Measurements from ENCODE around the gene CHIT1. TPM values are rescaled to one million over a fixed set of nuclear protein-coding genes. Genes with fewer than 3 reads are reported as not detected.

CHIT1 gene
- total and polyA plus RNA-seq, 2 of the 13 experiments (the other 11 are each of a cell fraction or from before 2014, with no cell fraction given), result not detected

DNA sequence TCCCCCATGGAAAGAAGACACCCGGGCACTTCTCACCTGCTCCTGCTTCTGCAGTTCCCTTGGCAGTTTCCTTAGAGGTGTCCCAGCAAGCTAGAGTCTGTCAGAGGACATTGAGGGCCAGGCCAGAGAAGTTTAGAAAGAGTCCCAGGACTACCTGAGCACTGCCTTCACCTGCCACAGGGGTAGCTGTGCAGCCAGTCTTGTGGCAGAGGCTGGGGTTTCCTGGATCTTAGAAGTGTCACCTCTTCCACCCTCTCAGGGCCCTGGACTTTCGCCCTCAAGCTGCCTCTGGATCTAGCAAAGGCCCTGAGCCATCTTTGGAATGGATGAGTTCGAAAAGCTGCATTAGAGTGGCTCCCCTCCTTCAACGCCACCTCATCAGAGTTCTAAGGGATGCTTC lies 41.0 kb upstream of the CHIT1 start (continued):
- TF ChIP-seq PAXIP1 (CRISPR knock-in tag; conservative IDR thresholded peaks at IDR 0.05), result no peak
- no peak for TF ChIP-seq ZNF30 (CRISPR knock-in tag; IDR thresholded peaks at IDR 0.05)
- TF ChIP-seq PHB2 (IDR thresholded peaks at IDR 0.05; ENCODE audit: partially characterized antibody), result no peak
- TF ChIP-seq CHCHD3 (CRISPR knock-in tag; IDR thresholded peaks at IDR 0.05), result no peak
- no peak for TF ChIP-seq ZFYVE20 (CRISPR knock-in tag; IDR thresholded peaks at IDR 0.05; ENCODE audit: borderline replicate concordance, low read depth)

- TF ChIP-seq KAT7 (CRISPR knock-in tag; IDR thresholded peaks at IDR 0.05; ENCODE audit: borderline replicate concordance), result no peak
- no peak for TF ChIP-seq HOXA7 (CRISPR knock-in tag; IDR thresholded peaks at IDR 0.05)
- TF ChIP-seq TRIM24 (CRISPR knock-in tag; IDR thresholded peaks at IDR 0.05), result no peak
- no peak for TF ChIP-seq ZNF891 (CRISPR knock-in tag; IDR thresholded peaks at IDR 0.05)
- no peak for TF ChIP-seq RBAK (CRISPR knock-in tag; IDR thresholded peaks at IDR 0.05)
- no peak for TF ChIP-seq FIP1L1 (IDR thresholded peaks at IDR 0.05; ENCODE audit: borderline replicate concordance, insufficient read depth, low read depth, low read length)
- no peak for TF ChIP-seq ZNF225 (CRISPR knock-in tag; IDR thresholded peaks at IDR 0.05)
- no peak for TF ChIP-seq ZSCAN12 (CRISPR knock-in tag; IDR thresholded peaks at IDR 0.05)
- no peak for TF ChIP-seq ZBTB4 (CRISPR knock-in tag; IDR thresholded peaks at IDR 0.05; ENCODE audit: borderline replicate concordance)
- no peak for TF ChIP-seq ZNF792 (CRISPR knock-in tag; IDR thresholded peaks at IDR 0.05)
- DNase-seq (ENCODE audit: low spot score), result no peak
- BruUV-seq (replicated peaks), result no TSS peak
- no peak overlapping the region for H3K4me2 ChIP-seq (ENCODE audit: low read depth, low read length)
- intact Hi-C loops (cut with micrococcal nuclease; ENCODE audit: unreplicated experiment) (loop anchor here (2.0 to 5.0 kb wide), 3 partner anchors 151 to 231 kb away; no protein-coding TSS in a partner anchor), in situ Hi-C loops (cut with HindIII; ENCODE audit: extremely low pct_ligation_motif_present, low pct_unique_long_range_greater_than_20kb) (loop anchor here (5.0 to 10.0 kb wide), 4 partner anchors 47 to 232 kb away; no protein-coding TSS in a partner anchor)
- H3K27me3 ChIP-seq (ENCODE audit: control insufficient read depth in 1 of 2, insufficient read depth in 2 of 2, low read length in 2 of 2), result peaks cover 1 to 12% of the 10 kb centered on the region in 2 experiments; a peak in 3 of 5 replicates
- no peaks in the 10 kb centered on the region for H3K36me3 ChIP-seq (replicated peaks in 1 of 2; ENCODE audit: control insufficient read depth in 1 of 2, insufficient read depth in 2 of 2, low read length in 2 of 2)
- no peak overlapping the region for H2AFZ ChIP-seq (ENCODE audit: low read length)
- H4K20me1 ChIP-seq (ENCODE audit: insufficient read depth, low read length), result 0 out of 2 replicates have a peak, but pooled peaks cover 2% of the 10 kb centered on the region
- no peak for FAIRE-seq
- ChIA-PET CTCF (ENCODE audit: low intra/inter-chr PET ratio, low total read pairs) (interaction anchor here (1.0 to 1.4 kb wide), 3 partner anchors 70 to 152 kb away, joined by 3 to 9 read pairs (median 4); no protein-coding TSS in a partner anchor), POLR2A (interaction anchor here (0.9 to 1.0 kb wide), 2 partner anchors 35 to 37 kb away, joined by 3 to 4 read pairs; partner anchors contain the start of gene BTG2)
- WGBS (ENCODE audit: low lambda C conversion rate), result 0% methylated on average over 2 of the region's 5 CpGs
- no peak overlapping the region for H3K9ac ChIP-seq (ENCODE audit: insufficient read depth, low read depth, low read length)
- no peaks in the 10 kb centered on the region for H3K79me2 ChIP-seq (ENCODE audit: insufficient read depth, low read length)
- no peak overlapping the region for H3K4me3 ChIP-seq (replicated peaks in 1 of 3; ENCODE audit: insufficient read depth in 1 of 3, low read depth in 2 of 3, low read length in 3 of 3)
- no peaks in the 10 kb centered on the region for H3K9me3 ChIP-seq (ENCODE audit: low read length)
- ATAC-seq, result no peak
- no peak overlapping the region for H3K27ac ChIP-seq (ENCODE audit: extremely low read length, insufficient read depth, low read length)
- H3K4me1 ChIP-seq (ENCODE audit: insufficient read depth, low read length), result peaks cover 13% of the 10 kb centered on the region; the same call in 1 of the 2 replicates
Measured at GRCh38 chr1:203269654-203270020, 40.2 kb upstream of the CHIT1 start.

Data from HepG2 (cell line).